NK-92 (cell line): Measurements from ENCODE around the gene TSPAN12.

Source experiments
- DNase-seq: peaks from one replicate; lab custom pipeline; 2025; ENCODE audit not compliant: unreplicated experiment; lab: John Stamatoyannopoulos, UW

The TSPAN12 gene

DNA sequence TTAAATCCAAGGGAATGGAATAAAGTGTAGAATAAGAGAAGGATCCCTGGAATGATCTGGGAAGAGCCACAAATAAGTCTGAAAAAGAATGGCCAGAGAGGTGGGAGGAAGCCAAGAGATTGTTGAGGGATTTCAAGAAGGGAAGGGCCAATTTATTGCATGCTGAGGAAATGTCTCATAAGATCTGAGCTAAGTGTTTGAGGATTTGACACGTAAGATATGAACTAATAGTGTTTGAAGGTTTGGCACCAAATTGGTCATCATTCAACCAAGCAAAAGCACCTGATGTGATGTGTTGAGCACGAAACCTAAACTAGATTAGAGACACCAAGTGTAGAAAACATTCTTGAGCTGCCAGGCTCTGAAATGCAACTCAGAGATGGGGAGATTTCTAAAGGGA, 97.9 kb downstream of the TSPAN12 start:
- DNase-seq = no peak

DNA sequence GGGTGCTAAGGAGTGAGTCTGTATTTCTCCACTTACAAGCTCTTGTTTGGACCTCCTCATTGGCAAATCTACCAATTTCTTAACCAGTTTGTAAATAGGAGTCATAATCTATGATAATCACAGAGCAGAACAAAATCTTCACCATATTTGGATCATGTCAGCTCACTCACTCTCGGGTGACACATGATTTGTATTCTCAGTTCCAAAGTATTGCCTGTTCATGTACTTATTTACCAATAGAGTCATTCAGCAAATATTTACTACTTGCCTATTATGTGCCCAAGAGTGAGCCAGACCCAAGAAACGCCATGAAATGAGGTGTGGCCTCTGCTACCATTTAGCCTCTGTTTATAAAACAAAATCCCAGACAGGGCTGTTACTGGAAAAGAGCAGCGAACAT, 114.8 kb downstream of the TSPAN12 start:
- DNase-seq = no peak

DNA sequence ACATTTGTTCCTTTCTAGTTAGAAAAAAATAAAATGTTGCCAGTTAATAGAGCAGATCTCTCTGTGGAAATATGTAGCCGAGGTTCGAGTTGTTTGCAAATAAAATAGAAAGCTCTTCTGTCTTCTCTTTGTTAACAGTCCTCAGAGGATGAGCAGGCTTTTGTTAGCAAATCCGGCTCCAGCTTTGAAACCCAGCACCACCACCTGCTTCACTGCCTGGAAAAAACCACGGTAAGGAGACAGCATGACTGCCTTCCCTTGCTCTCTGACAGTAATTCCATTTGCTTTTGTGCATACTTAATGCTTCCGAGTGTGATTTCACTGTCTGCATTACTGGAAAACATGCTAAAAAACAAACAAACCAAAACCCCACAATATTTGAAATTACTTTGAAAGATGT, 115.6 kb downstream of the TSPAN12 start:
- no peak for DNase-seq

DNA sequence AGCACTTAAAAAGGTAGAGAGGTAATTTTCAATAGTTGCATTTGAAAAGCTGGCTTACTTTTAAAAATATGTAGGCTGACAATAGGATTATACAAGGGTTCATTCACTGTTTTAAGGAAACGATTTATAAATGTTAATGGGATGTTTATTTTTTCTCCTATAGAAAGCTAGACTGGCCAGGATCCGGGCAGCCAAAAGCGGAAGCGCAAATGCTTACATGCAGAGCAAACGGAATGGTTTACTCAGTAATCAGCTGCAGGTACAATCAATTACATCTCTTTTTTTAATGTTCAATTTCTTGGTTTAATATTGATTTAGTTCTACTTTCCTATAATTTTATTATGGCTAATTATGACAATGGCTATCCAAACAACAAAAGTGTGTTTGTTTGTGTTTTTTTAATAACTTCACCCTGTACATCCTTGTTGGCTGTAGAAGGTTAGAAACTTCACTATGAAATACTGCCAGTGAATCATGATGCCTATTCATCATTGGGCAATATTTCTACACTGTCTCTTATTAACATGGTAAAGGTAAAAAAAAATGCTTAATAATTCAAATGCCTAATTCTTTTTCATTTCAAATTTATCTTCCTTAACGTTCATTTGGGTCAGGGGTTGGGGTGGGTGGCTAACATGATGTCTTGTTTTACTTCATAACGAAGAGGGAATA, 116.4 kb downstream of the TSPAN12 start:
- no peak for DNase-seq

DNA sequence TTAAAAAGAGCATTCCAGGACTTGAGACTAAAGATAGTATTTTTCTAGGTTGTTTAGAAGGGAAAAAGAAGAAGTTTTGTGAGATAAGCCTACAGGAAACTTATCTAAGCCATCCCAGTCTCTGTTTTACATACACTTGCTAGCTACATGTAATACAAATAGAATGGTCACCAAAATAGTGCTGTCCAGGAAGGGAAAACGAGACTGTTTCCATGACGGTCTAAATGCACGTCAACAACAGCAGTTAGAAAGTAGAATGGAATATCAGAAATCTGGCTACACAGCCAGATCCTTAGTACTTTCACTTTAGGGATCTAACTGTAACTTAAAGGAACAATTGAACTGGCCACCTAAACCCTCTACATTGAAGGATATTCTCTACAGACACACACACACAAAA, 117.6 kb downstream of the TSPAN12 start:
- no peak for DNase-seq

DNA sequence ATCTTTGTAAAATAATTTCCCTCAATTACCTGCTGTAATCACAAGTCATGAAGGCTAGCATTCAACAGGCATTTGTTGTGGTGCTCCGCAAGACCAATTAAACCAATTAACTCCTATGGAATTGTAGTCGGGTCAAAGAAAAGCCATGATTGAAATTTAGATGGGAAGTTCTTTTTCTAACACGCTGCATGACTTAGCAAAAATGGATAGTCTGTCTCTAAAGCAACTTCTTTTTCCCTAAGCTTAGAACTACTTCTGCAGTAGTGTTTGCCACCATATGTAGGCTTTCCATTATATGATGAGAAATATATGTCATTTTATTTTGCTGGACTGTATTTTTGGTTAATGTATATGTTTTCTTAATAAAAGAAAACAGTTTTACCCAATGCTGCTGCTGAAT, 119.1 kb downstream of the TSPAN12 start:
- no peak for DNase-seq
